Vagina (tissue), 2 donors: ENCODE results near the gene MEI1. TPM values are rescaled to one million over a fixed set of nuclear protein-coding genes. Genes with fewer than 3 reads are reported as not detected.

Source experiments
- DNase-seq, 2 donors: peaks; one replicate each; pipeline ENCODE4 v3.0.0-alpha.2; 2017; ENCODE audit errors: extremely low spot score in 2 of 2
- H3K27ac ChIP-seq: fragments of 200-600 bp; sonication (generic); one replicate; pipeline ENCODE4 v1.5.1; 2019
- H3K27me3 ChIP-seq: fragments of 200-600 bp; sonication (generic); one replicate; pipeline ENCODE4 v1.5.1; 2019
- H3K36me3 ChIP-seq, 2 donors: fragments of 200-600 bp; sonication (generic); one replicate each; pipeline ENCODE4 v1.5.1; 2017 to 2019
- H3K4me1 ChIP-seq: fragments of 200-600 bp; sonication (generic); one replicate; pipeline ENCODE4 v1.5.1; 2019
- H3K4me3 ChIP-seq, 2 donors: fragments of 200-600 bp; sonication (generic); 1 replicate in 1 of 2; 2 replicates in 1 of 2; pipeline ENCODE4 v1.5.1; 2016 to 2019
- H3K9me3 ChIP-seq: fragments of 200-600 bp; sonication (generic); one replicate; pipeline ENCODE4 v1.5.1; 2019
- CTCF ChIP-seq, 3 experiments: fragments of 450-650 bp in 2 of 3; fragments of 200-600 bp in 1 of 3; sonication (generic) in 1 of 3; IDR thresholded peaks; one replicate each; pipeline ENCODE4 v1.5.1; 2017 to 2019; ENCODE audit warnings: antibody characterized with exemption in 3 of 3, mild to moderate bottlenecking in 2 of 3, moderate library complexity in 2 of 3
- POLR2A ChIP-seq, 2 donors: fragments of 450-650 bp; IDR thresholded peaks; one replicate each; pipeline ENCODE4 v1.6.1; 2017; ENCODE audit warnings: antibody characterized with exemption in 2 of 2, mild to moderate bottlenecking in 2 of 2, moderate library complexity in 2 of 2
- POLR2AphosphoS5 ChIP-seq, 2 donors: sonication (generic); formaldehyde crosslinking; IDR thresholded peaks; one replicate each; pipeline ENCODE4 v1.9.0; 2017; ENCODE audit warnings: antibody characterized with exemption in 2 of 2, mild to moderate bottlenecking in 2 of 2, low read depth in 1 of 2; ENCODE audit not compliant: insufficient read depth in 1 of 2
- intact Hi-C: fragments of 100-400 bp; cut with DNase I; formaldehyde crosslinking; loops from one replicate; pipeline ENCODE4 v1.15.1; 2023
- total RNA-seq: library from RNA; depleted of rRNA; stranded (reverse); fragments of >200 nt; gene quantifications from one replicate; pipeline ENCODE4 v1.2.3, GENCODE V29; 2016

MEI1 gene
- total RNA-seq, 1 donor from 2014 or later: 6.4 TPM

DNA sequence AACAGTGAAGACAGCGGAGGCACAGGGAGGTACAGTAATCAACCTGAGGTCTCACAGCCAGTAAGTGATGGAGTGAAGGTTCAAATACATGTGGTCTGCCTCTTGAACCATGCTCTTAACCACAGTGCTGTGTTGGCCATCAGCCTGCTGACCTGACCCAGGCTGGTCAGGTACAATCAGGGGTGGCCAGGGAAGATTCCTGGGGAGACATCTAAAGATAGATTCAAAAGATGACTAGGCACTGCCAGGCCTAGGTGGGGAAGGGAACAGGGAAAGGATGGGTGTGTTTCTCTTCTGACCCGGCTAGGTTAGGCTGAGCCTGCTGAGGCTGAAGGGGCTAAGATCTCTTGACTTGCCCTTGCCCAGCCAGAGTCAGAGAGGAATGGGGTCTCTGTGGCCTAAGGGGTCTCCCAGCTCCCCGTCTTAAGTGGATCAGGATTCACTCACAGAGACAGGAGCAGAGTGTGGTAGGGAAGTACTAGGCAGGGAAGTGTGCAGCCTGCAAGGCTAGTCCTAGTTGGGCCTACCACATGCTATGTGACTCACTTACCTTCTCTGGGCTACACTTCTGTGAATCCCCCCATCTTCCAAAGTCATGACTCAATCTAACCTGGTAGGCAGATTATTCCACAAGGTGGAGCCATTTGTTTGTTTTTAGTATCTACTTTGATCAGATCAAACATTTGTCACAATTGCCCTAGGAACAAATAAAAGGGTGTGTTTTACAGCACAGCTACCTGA is 123.2 kb downstream of the MEI1 start:
- no peaks in the 10 kb centered on the region for H3K9me3 ChIP-seq
- TF ChIP-seq POLR2AphosphoS5 (IDR thresholded peaks at IDR 0.05; ENCODE audit: insufficient read depth in 1 of 2, low read depth in 1 of 2): no peak
- TF ChIP-seq CTCF (IDR thresholded peaks at IDR 0.05): peak in 2 of 3 experiments; percentile 42 to 45
- TF ChIP-seq POLR2A (IDR thresholded peaks at IDR 0.05): no peak
- intact Hi-C loops: loop anchor here (10.0 kb wide), 1 partner anchor 122 kb away; the partner anchor contains the start of gene CENPM
- H3K4me3 ChIP-seq: no peak overlapping the region
- peaks cover 15% of the 10 kb centered on the region for H3K4me1 ChIP-seq
- H3K36me3 ChIP-seq: no peaks in the 10 kb centered on the region
- no peak overlapping the region for H3K27ac ChIP-seq
- H3K27me3 ChIP-seq: no peaks in the 10 kb centered on the region
- DNase-seq: no peak

DNA sequence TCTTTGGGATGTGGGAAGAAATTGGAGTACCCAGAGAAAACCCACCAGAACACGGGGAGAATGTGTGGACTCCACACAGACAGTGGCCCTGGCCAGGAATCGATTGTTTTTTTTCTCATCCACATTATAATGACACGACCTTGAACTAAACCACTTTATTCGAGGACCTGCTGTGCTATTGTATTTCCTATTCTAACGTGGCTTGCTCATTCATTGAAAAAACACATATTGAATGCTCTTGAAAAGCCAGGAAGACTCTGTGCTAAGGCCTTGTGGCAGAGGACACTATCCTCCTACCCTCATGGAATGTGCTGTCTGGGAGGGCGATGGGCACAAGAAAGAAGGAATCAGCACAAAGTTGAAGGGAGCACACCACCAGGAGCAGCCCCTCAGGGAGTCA is 124.5 kb downstream of the MEI1 start:
- Histone ChIP-seq H3K4me1 (peaks cover 15% of the 10 kb centered on the region), H3K36me3 (no peaks in the 10 kb centered on the region), H3K27me3 (no peaks in the 10 kb centered on the region), H3K4me3 (no peak overlapping the region), H3K9me3 (no peaks in the 10 kb centered on the region), H3K27ac (no peak overlapping the region)
- intact Hi-C loops: loop anchor here (10.0 kb wide), 1 partner anchor 121 kb away; the partner anchor contains the start of gene CENPM
- no peak for TF ChIP-seq POLR2AphosphoS5 (IDR thresholded peaks at IDR 0.05; ENCODE audit: insufficient read depth in 1 of 2, low read depth in 1 of 2)
- no peak for TF ChIP-seq POLR2A (IDR thresholded peaks at IDR 0.05)
- TF ChIP-seq CTCF (IDR thresholded peaks at IDR 0.05): no peak
- no peak for DNase-seq

- no peak for TF ChIP-seq CTCF (IDR thresholded peaks at IDR 0.05)
- no peak for TF ChIP-seq POLR2A (IDR thresholded peaks at IDR 0.05)
- no peak for TF ChIP-seq POLR2AphosphoS5 (IDR thresholded peaks at IDR 0.05; ENCODE audit: insufficient read depth in 1 of 2, low read depth in 1 of 2)
- DNase-seq: no peak
- no peaks in the 10 kb centered on the region for H3K9me3 ChIP-seq
- intact Hi-C loops: loop anchor here (10.0 kb wide), 1 partner anchor 119 kb away; the partner anchor contains the start of gene CENPM
- H3K4me3 ChIP-seq: no peak overlapping the region
- no peaks in the 10 kb centered on the region for H3K27me3 ChIP-seq
- no peak overlapping the region for H3K27ac ChIP-seq
- H3K4me1 ChIP-seq: peaks cover 15% of the 10 kb centered on the region
- H3K36me3 ChIP-seq: no peaks in the 10 kb centered on the region
Measured at GRCh38 chr22:41825376-41825775, 126.1 kb downstream of the MEI1 start.

- Histone ChIP-seq H3K4me1 (peaks cover 15% of the 10 kb centered on the region), H3K27ac (peak overlapping the region; percentile 24), H3K4me3 (no peak overlapping the region), H3K27me3 (no peaks in the 10 kb centered on the region), H3K9me3 (no peaks in the 10 kb centered on the region), H3K36me3 (no peaks in the 10 kb centered on the region)
- no peak for TF ChIP-seq CTCF (IDR thresholded peaks at IDR 0.05)
- no peak for TF ChIP-seq POLR2AphosphoS5 (IDR thresholded peaks at IDR 0.05; ENCODE audit: insufficient read depth in 1 of 2, low read depth in 1 of 2)
- TF ChIP-seq POLR2A (IDR thresholded peaks at IDR 0.05): no peak
- intact Hi-C loops: loop anchor here (10.0 kb wide), 1 partner anchor 119 kb away; the partner anchor contains the start of gene CENPM
- no peak for DNase-seq
Measured at GRCh38 chr22:41826021-41826420, 126.7 kb downstream of the MEI1 start.
